Measurements from ENCODE around the gene MSX1. TPM values are rescaled to one million over a fixed set of nuclear protein-coding genes. Genes with fewer than 3 reads are reported as not detected.
"Not testable (repeated sequence)": the region's sequence is repeated elsewhere in the genome, so short reads cannot be mapped to it uniquely, and the experiment has no call there.

MSX1 gene
- 1.2 TPM for total RNA-seq

GRCh38 chr4:4859325-4859798 lies at the start of gene MSX1:
Gene MSX1 (plus strand): TSS chr4:4859665. CDS start chr4:4859900, 235 bp downstream.
- DNase-seq (ENCODE audit: low spot score) = peak; percentile 85

GRCh38 chr4:4810092-4810774 lies 49.2 kb upstream of the MSX1 start:
- DNase-seq (ENCODE audit: low spot score) = no peak

GRCh38 chr4:4810778-4811177 lies 48.7 kb upstream of the MSX1 start:
- no peak for DNase-seq (ENCODE audit: low spot score)

- DNase-seq (ENCODE audit: low spot score) = no peak
Measured at GRCh38 chr4:4812145-4812794, 47.2 kb upstream of the MSX1 start.

- no peak for DNase-seq (ENCODE audit: low spot score)
Measured at GRCh38 chr4:4818415-4819212, 40.9 kb upstream of the MSX1 start.

- no peak for DNase-seq (ENCODE audit: low spot score)
Measured at GRCh38 chr4:4819213-4819606, 40.3 kb upstream of the MSX1 start.

- no peak for DNase-seq (ENCODE audit: low spot score)
Measured at GRCh38 chr4:4820261-4820660, 39.2 kb upstream of the MSX1 start.

GRCh38 chr4:4820739-4821138 lies 38.7 kb upstream of the MSX1 start:
- no peak for DNase-seq (ENCODE audit: low spot score)

- DNase-seq (ENCODE audit: low spot score) = no peak
Measured at GRCh38 chr4:4821577-4821976, 37.9 kb upstream of the MSX1 start.

- not testable (repeated sequence) for DNase-seq (ENCODE audit: low spot score)
Measured at GRCh38 chr4:4822286-4822685, 37.2 kb upstream of the MSX1 start.

- no peak for DNase-seq (ENCODE audit: low spot score)
Measured at GRCh38 chr4:4823621-4824162, 35.8 kb upstream of the MSX1 start.

GRCh38 chr4:4824232-4824631 lies 35.2 kb upstream of the MSX1 start:
- no peak for DNase-seq (ENCODE audit: low spot score)

GRCh38 chr4:4825431-4825830 lies 34.0 kb upstream of the MSX1 start:
- DNase-seq (ENCODE audit: low spot score) = no peak

GRCh38 chr4:4829837-4830236 lies 29.6 kb upstream of the MSX1 start:
- no peak for DNase-seq (ENCODE audit: low spot score)

- no peak for DNase-seq (ENCODE audit: low spot score)
Measured at GRCh38 chr4:4831266-4831665, 28.2 kb upstream of the MSX1 start.

GRCh38 chr4:4831825-4832224 lies 27.6 kb upstream of the MSX1 start:
- no peak for DNase-seq (ENCODE audit: low spot score)

GRCh38 chr4:4836044-4836443 lies 23.4 kb upstream of the MSX1 start:
- no peak for DNase-seq (ENCODE audit: low spot score)

GRCh38 chr4:4837316-4837715 lies 22.1 kb upstream of the MSX1 start:
- no peak for DNase-seq (ENCODE audit: low spot score)

GRCh38 chr4:4838051-4838935 lies 21.2 kb upstream of the MSX1 start:
- no peak for DNase-seq (ENCODE audit: low spot score)

- no peak for DNase-seq (ENCODE audit: low spot score)
Measured at GRCh38 chr4:4838936-4839810, 20.3 kb upstream of the MSX1 start.

Data from mucosa of gallbladder (tissue), 1 donor.